Activated CD8-positive, alpha-beta T cell treated with anti-CD3 and anti-CD28 coated beads for 36 hours (primary cell): ENCODE measurements around the gene COMP. TPM values are rescaled to one million over a fixed set of nuclear protein-coding genes. Genes with fewer than 3 reads are reported as not detected.

Experiments
- ATAC-seq: fragments of 200-7000 bp; cut with Tn5 transposase; one replicate; pipeline ENCODE4 v1.10.0; 2021; ENCODE audit warnings: mild to moderate bottlenecking, moderate library complexity
- CTCF ChIA-PET: fragments of 350-600 bp; sonication (Branson Sonifier 250); formaldehyde crosslinking; loops from one replicate; lab custom pipeline; 2021; ENCODE audit warnings: antibody characterized with exemption; lab: Charles Lee
- POLR2A ChIA-PET: fragments of 350-600 bp; sonication (Branson Sonifier 250); formaldehyde crosslinking; loops from one replicate; lab custom pipeline; 2021; ENCODE audit warnings: antibody characterized with exemption; lab: Charles Lee
- DNase-seq: peaks from one replicate; pipeline ENCODE4 v3.0.0-alpha.2; 2020
- H3K27ac Mint-ChIP-seq: one replicate; pipeline ENCODE4 v1.8.0; 2021; ENCODE audit warnings: mild to moderate bottlenecking, mixed read lengths
- H3K27me3 Mint-ChIP-seq: one replicate; pipeline ENCODE4 v1.8.0; 2021; ENCODE audit warnings: mixed read lengths
- H3K36me3 Mint-ChIP-seq: one replicate; pipeline ENCODE4 v1.8.0; 2021; ENCODE audit warnings: low read depth, mixed read lengths
- H3K4me1 Mint-ChIP-seq: one replicate; pipeline ENCODE4 v1.8.0; 2021; ENCODE audit warnings: low read depth, mixed read lengths
- H3K4me3 Mint-ChIP-seq: one replicate; pipeline ENCODE4 v1.8.0; 2021; ENCODE audit warnings: mild to moderate bottlenecking, moderate library complexity, mixed read lengths
- H3K9me3 Mint-ChIP-seq: one replicate; pipeline ENCODE4 v1.8.0; 2021; ENCODE audit warnings: mixed read lengths
- CTCF ChIP-seq: fragments of 200-600 bp; IDR thresholded peaks from one replicate; pipeline ENCODE4 v1.8.0; 2022; ENCODE audit warnings: antibody characterized with exemption, mild to moderate bottlenecking
- intact Hi-C: fragments of 100-400 bp; cut with micrococcal nuclease; formaldehyde crosslinking; loops from one replicate; pipeline ENCODE4 v1.10.0; 2022
- total RNA-seq, 2 experiments: library from RNA; stranded (reverse); gene quantifications; one replicate each; pipeline ENCODE4 v1.2.3, GENCODE V29; 2021

COMP gene
- total RNA-seq, 2 experiments from 2014 or later: not detected

GRCh38 chr19:18742324-18742723 lies 48.8 kb downstream of the COMP start:
- no peak for TF ChIP-seq CTCF
- no peak for DNase-seq
- no peak overlapping the region for H3K27ac Mint-ChIP-seq
- no peaks in the 10 kb centered on the region for H3K36me3 Mint-ChIP-seq
- peaks cover 3% of the 10 kb centered on the region for H3K4me1 Mint-ChIP-seq
- no peaks in the 10 kb centered on the region for H3K9me3 Mint-ChIP-seq
- H3K4me3 Mint-ChIP-seq: no peak overlapping the region
- ATAC-seq: no peak
- ChIA-PET CTCF (no interaction called here), POLR2A (no interaction called here)
- intact Hi-C loops: no loop called here
- H3K27me3 Mint-ChIP-seq: no peaks in the 10 kb centered on the region

- H3K36me3 Mint-ChIP-seq: no peaks in the 10 kb centered on the region
- POLR2A ChIA-PET: interaction anchor here (0.8 kb wide), 1 partner anchor 10 kb away, joined by 4 read pairs; no protein-coding TSS in a partner anchor
- H3K27ac Mint-ChIP-seq: no peak overlapping the region
Observed at GRCh38 chr19:18741124-18742121, 49.7 kb downstream of the COMP start.

GRCh38 chr19:18738961-18739690 lies 52.0 kb downstream of the COMP start:
- intact Hi-C loops: no loop called here
- H3K9me3 Mint-ChIP-seq: no peaks in the 10 kb centered on the region
- peaks cover 3% of the 10 kb centered on the region for H3K4me1 Mint-ChIP-seq
- ChIA-PET CTCF (interaction anchor here (0.7 to 1.3 kb wide), 2 partner anchors 108 to 1197 kb away, joined by 3 to 4 read pairs; no protein-coding TSS in a partner anchor), POLR2A (no interaction called here)
- H3K27me3 Mint-ChIP-seq: no peaks in the 10 kb centered on the region
- no peak overlapping the region for H3K27ac Mint-ChIP-seq
- no peak for TF ChIP-seq CTCF
- no peak overlapping the region for H3K4me3 Mint-ChIP-seq
- no peaks in the 10 kb centered on the region for H3K36me3 Mint-ChIP-seq
- ATAC-seq (no peak), DNase-seq (no peak)

More at GRCh38 chr19:18741124-18742121, 49.7 kb downstream of the COMP start:
- intact Hi-C loops: no loop called here
- ATAC-seq (no peak), DNase-seq (no peak)
- Mint-ChIP-seq H3K4me1 (peaks cover 3% of the 10 kb centered on the region), H3K27me3 (no peaks in the 10 kb centered on the region), H3K4me3 (no peak overlapping the region), H3K9me3 (no peaks in the 10 kb centered on the region)
- CTCF ChIA-PET: interaction anchor here (0.6 kb wide), 1 partner anchor 103 kb away, joined by 3 read pairs; no protein-coding TSS in a partner anchor
- no peak for TF ChIP-seq CTCF

- ChIA-PET POLR2A (no interaction called here), CTCF (no interaction called here)
- H3K4me3 Mint-ChIP-seq: no peak overlapping the region
- H3K27ac Mint-ChIP-seq: no peak overlapping the region
- no peak for TF ChIP-seq CTCF
- no peak for DNase-seq
- H3K9me3 Mint-ChIP-seq: no peaks in the 10 kb centered on the region
- H3K36me3 Mint-ChIP-seq: no peaks in the 10 kb centered on the region
- intact Hi-C loops: no loop called here
- no peaks in the 10 kb centered on the region for H3K27me3 Mint-ChIP-seq
- ATAC-seq: no peak
- H3K4me1 Mint-ChIP-seq: peaks cover 3% of the 10 kb centered on the region
Observed at GRCh38 chr19:18737954-18738351, 53.2 kb downstream of the COMP start.
